T47D (cell line): Measurements from ENCODE around the gene GARRE1.
A peak's percentile ranks its signal among the peaks of the same experiment; 100 is the strongest.

ENCODE experiments used
- DNase-seq, 2 experiments: peaks; one replicate each; pipeline versions ENCODE4 v3.0.0 to v3.0.0-alpha.2; 2011 to 2012; ENCODE audit warnings: low read depth in 1 of 2, low spot score in 1 of 2
- JUND ChIP-seq: IDR thresholded peaks from 2 replicates; pipeline ENCODE4 v1.6.1; 2012; ENCODE audit warnings: low read depth
- in situ Hi-C: cut with HindIII; loops from 2 replicates; pipeline ENCODE4 v1.10.0; 2016; ENCODE audit warnings: low sequenced_read_pairs, low pct_unique_long_range_greater_than_20kb

Gene GARRE1

GRCh38 chr19:34256835-34257558, 2.6 kb downstream of the GARRE1 start:
- in situ Hi-C loops, result no loop called here
- TF ChIP-seq JUND, result no peak
- DNase-seq, result no peak

- DNase-seq, result no peak
- no peak for TF ChIP-seq JUND
- in situ Hi-C loops, result no loop called here
Observed at GRCh38 chr19:34257559-34257924, 3.2 kb downstream of the GARRE1 start.

- no peak for DNase-seq
- TF ChIP-seq JUND, result no peak
- in situ Hi-C loops, result no loop called here
Observed at GRCh38 chr19:34259367-34260095, 5.2 kb downstream of the GARRE1 start.

- DNase-seq, result no peak
- in situ Hi-C loops, result no loop called here
- TF ChIP-seq JUND, result no peak
Observed at GRCh38 chr19:34260771-34261173, 6.4 kb downstream of the GARRE1 start.

- in situ Hi-C loops, result no loop called here
- no peak for TF ChIP-seq JUND
- peak in 1 of 2 experiments; percentile 26 for DNase-seq
Observed at GRCh38 chr19:34261334-34262109, 7.2 kb downstream of the GARRE1 start.

- DNase-seq, result peak in 1 of 2 experiments; percentile 28
- TF ChIP-seq JUND, result no peak
- in situ Hi-C loops, result no loop called here
Observed at GRCh38 chr19:34263745-34264237, 9.4 kb downstream of the GARRE1 start.

- DNase-seq, result peak in 1 of 2 experiments; percentile 48
- in situ Hi-C loops, result no loop called here
- no peak for TF ChIP-seq JUND
Observed at GRCh38 chr19:34265221-34265650, 10.9 kb downstream of the GARRE1 start.

GRCh38 chr19:34269081-34269480, 14.7 kb downstream of the GARRE1 start:
- in situ Hi-C loops, result no loop called here
- no peak for TF ChIP-seq JUND
- no peak for DNase-seq

GRCh38 chr19:34269489-34269888, 15.1 kb downstream of the GARRE1 start:
- TF ChIP-seq JUND, result no peak
- no peak for DNase-seq
- in situ Hi-C loops, result no loop called here

GRCh38 chr19:34269968-34270621, 15.7 kb downstream of the GARRE1 start:
- TF ChIP-seq JUND, result no peak
- DNase-seq, result no peak
- in situ Hi-C loops, result no loop called here

GRCh38 chr19:34273121-34273520, 18.8 kb downstream of the GARRE1 start:
- in situ Hi-C loops, result no loop called here
- no peak for DNase-seq
- TF ChIP-seq JUND, result no peak

- in situ Hi-C loops, result no loop called here
- no peak for DNase-seq
- TF ChIP-seq JUND, result no peak
Observed at GRCh38 chr19:34274284-34274826, 20.0 kb downstream of the GARRE1 start.
